ENCODE data around the gene AP4E1.
"Not testable (repeated sequence)": the region's sequence is repeated elsewhere in the genome, so short reads cannot be mapped to it uniquely, and the experiment has no call there.

The AP4E1 gene

GRCh38 chr15:50908209-50909009, at the start of gene AP4E1:
AP4E1 (plus strand) TSS chr15:50908683; CDS start chr15:50908779, 96 bp downstream.
- peak; percentile 91 for DNase-seq (ENCODE audit: low read depth)

- DNase-seq (ENCODE audit: low read depth) = no peak
These were observed 47.7 kb upstream of the AP4E1 start for GRCh38 chr15:50860824-50861223.

- no peak for DNase-seq (ENCODE audit: low read depth)
These were observed 45.9 kb upstream of the AP4E1 start for GRCh38 chr15:50862553-50862952.

GRCh38 chr15:50864873-50865272, 43.6 kb upstream of the AP4E1 start:
- DNase-seq (ENCODE audit: low read depth) = no peak

- DNase-seq (ENCODE audit: low read depth) = no peak
These were observed 42.7 kb upstream of the AP4E1 start for GRCh38 chr15:50865515-50866353.

GRCh38 chr15:50871832-50872231, 36.7 kb upstream of the AP4E1 start:
- DNase-seq (ENCODE audit: low read depth) = no peak

- no peak for DNase-seq (ENCODE audit: low read depth)
These were observed 35.6 kb upstream of the AP4E1 start for GRCh38 chr15:50872832-50873426.

GRCh38 chr15:50873935-50874361, 34.5 kb upstream of the AP4E1 start:
- no peak for DNase-seq (ENCODE audit: low read depth)

- not testable (repeated sequence) for DNase-seq (ENCODE audit: low read depth)
These were observed 33.2 kb upstream of the AP4E1 start for GRCh38 chr15:50875238-50875637.

- DNase-seq (ENCODE audit: low read depth) = no peak
These were observed 32.1 kb upstream of the AP4E1 start for GRCh38 chr15:50876260-50876988.

- DNase-seq (ENCODE audit: low read depth) = peak; percentile 29
These were observed 31.5 kb upstream of the AP4E1 start for GRCh38 chr15:50876989-50877360.

- no peak for DNase-seq (ENCODE audit: low read depth)
These were observed 29.4 kb upstream of the AP4E1 start for GRCh38 chr15:50879016-50879617.

- DNase-seq (ENCODE audit: low read depth) = no peak
These were observed 28.3 kb upstream of the AP4E1 start for GRCh38 chr15:50880206-50880605.

GRCh38 chr15:50880651-50881114, 27.8 kb upstream of the AP4E1 start:
- no peak for DNase-seq (ENCODE audit: low read depth)

- DNase-seq (ENCODE audit: low read depth) = no peak
These were observed 27.1 kb upstream of the AP4E1 start for GRCh38 chr15:50881121-50882048.

- no peak for DNase-seq (ENCODE audit: low read depth)
These were observed 24.6 kb upstream of the AP4E1 start for GRCh38 chr15:50883903-50884302.

- no peak for DNase-seq (ENCODE audit: low read depth)
These were observed 23.9 kb upstream of the AP4E1 start for GRCh38 chr15:50884540-50884939.

- DNase-seq (ENCODE audit: low read depth) = no peak
These were observed 22.4 kb upstream of the AP4E1 start for GRCh38 chr15:50886139-50886467.

- no peak for DNase-seq (ENCODE audit: low read depth)
These were observed 21.7 kb upstream of the AP4E1 start for GRCh38 chr15:50886611-50887345.

GRCh38 chr15:50888054-50888453, 20.4 kb upstream of the AP4E1 start:
- no peak for DNase-seq (ENCODE audit: low read depth)

Measured in activated T-helper 1 cell treated with Interleukin-2 at 50 U/mL for 16 hours (primary cell).